ENCODE data around the gene SFXN5.

- no peak for TF ChIP-seq CTCF (conservative IDR thresholded peaks at IDR 0.05; ENCODE audit: low read depth, low read length)
- TF ChIP-seq EZH2 (IDR thresholded peaks at IDR 0.05; ENCODE audit: low read length, unreplicated experiment), result no peak
Measured at GRCh38 chr2:73031725-73032701, 39.5 kb downstream of the SFXN5 start.
